ENCODE data around the gene MYO9A. TPM values are rescaled to one million over a fixed set of nuclear protein-coding genes. Genes with fewer than 3 reads are reported as not detected.
A peak's percentile ranks its signal among the peaks of the same experiment; 100 is the strongest.

MYO9A gene
- polyA plus RNA-seq, 1 experiment, result 15.2 TPM

- Histone ChIP-seq H3K27ac (ENCODE audit: low read depth, low read length) (peak overlapping the region; percentile 39), H3K27me3 (ENCODE audit: control insufficient read depth, insufficient read depth, low read length) (no peaks in the 10 kb centered on the region), H3K4me3 (ENCODE audit: low read depth, low read length) (peak overlapping the region; percentile 91), H3K9me3 (ENCODE audit: control insufficient read depth, insufficient read depth, low read length) (no peaks in the 10 kb centered on the region)
- no peak for TF ChIP-seq CTCF (IDR thresholded peaks at IDR 0.05; ENCODE audit: low read depth, low read length)
- ChIA-PET POLR2A (no interaction called here), CTCF (no interaction called here)
- no peak for DNase-seq (ENCODE audit: low read depth, low spot score)
Observed at GRCh38 chr15:72116731-72117485, 1.0 kb downstream of the MYO9A start.

GRCh38 chr15:72113347-72114031 is 4.5 kb downstream of the MYO9A start:
- no peaks in the 10 kb centered on the region for H3K9me3 ChIP-seq (ENCODE audit: control insufficient read depth, insufficient read depth, low read length)
- H3K4me3 ChIP-seq (ENCODE audit: low read depth, low read length), result no peak overlapping the region
- no peak overlapping the region for H3K27ac ChIP-seq (ENCODE audit: low read depth, low read length)
- ChIA-PET POLR2A (no interaction called here), CTCF (no interaction called here)
- H3K27me3 ChIP-seq (ENCODE audit: control insufficient read depth, insufficient read depth, low read length), result no peaks in the 10 kb centered on the region
- DNase-seq (ENCODE audit: low read depth, low spot score), result no peak
- no peak for TF ChIP-seq CTCF (IDR thresholded peaks at IDR 0.05; ENCODE audit: low read depth, low read length)

GRCh38 chr15:72112805-72113204 is 5.1 kb downstream of the MYO9A start:
- TF ChIP-seq CTCF (IDR thresholded peaks at IDR 0.05; ENCODE audit: low read depth, low read length), result no peak
- CTCF ChIA-PET, result no interaction called here
- H3K27ac ChIP-seq (ENCODE audit: low read depth, low read length), result no peak overlapping the region
- no peak overlapping the region for H3K4me3 ChIP-seq (ENCODE audit: low read depth, low read length)
- POLR2A ChIA-PET, result no interaction called here
- H3K9me3 ChIP-seq (ENCODE audit: control insufficient read depth, insufficient read depth, low read length), result no peaks in the 10 kb centered on the region
- H3K27me3 ChIP-seq (ENCODE audit: control insufficient read depth, insufficient read depth, low read length), result no peaks in the 10 kb centered on the region
- DNase-seq (ENCODE audit: low read depth, low spot score), result no peak

- H3K27ac ChIP-seq (ENCODE audit: low read depth, low read length), result no peak overlapping the region
- H3K27me3 ChIP-seq (ENCODE audit: control insufficient read depth, insufficient read depth, low read length), result no peaks in the 10 kb centered on the region
- no peak for TF ChIP-seq CTCF (IDR thresholded peaks at IDR 0.05; ENCODE audit: low read depth, low read length)
- DNase-seq (ENCODE audit: low read depth, low spot score), result no peak
- CTCF ChIA-PET, result no interaction called here
- no peak overlapping the region for H3K4me3 ChIP-seq (ENCODE audit: low read depth, low read length)
- H3K9me3 ChIP-seq (ENCODE audit: control insufficient read depth, insufficient read depth, low read length), result no peaks in the 10 kb centered on the region
- POLR2A ChIA-PET, result no interaction called here
Observed at GRCh38 chr15:72112116-72112515, 5.8 kb downstream of the MYO9A start.

GRCh38 chr15:72110355-72110754 is 7.6 kb downstream of the MYO9A start:
- DNase-seq (ENCODE audit: low read depth, low spot score), result no peak
- Histone ChIP-seq H3K27ac (ENCODE audit: low read depth, low read length) (no peak overlapping the region), H3K27me3 (ENCODE audit: control insufficient read depth, insufficient read depth, low read length) (no peaks in the 10 kb centered on the region), H3K9me3 (ENCODE audit: control insufficient read depth, insufficient read depth, low read length) (no peaks in the 10 kb centered on the region), H3K4me3 (ENCODE audit: low read depth, low read length) (no peak overlapping the region)
- ChIA-PET CTCF (no interaction called here), POLR2A (no interaction called here)
- TF ChIP-seq CTCF (IDR thresholded peaks at IDR 0.05; ENCODE audit: low read depth, low read length), result no peak

Data from AG04450 (cell line).